HUDEP-2 (cell line): Measurements from ENCODE around the gene CIB2.

Experiments used
- DNase-seq, 76 experiments: peaks; one replicate each; lab custom pipeline; 2025; ENCODE audit not compliant: unreplicated experiment in 76 of 76; lab: John Stamatoyannopoulos, UW

Gene CIB2

GRCh38 chr15:78087951-78088772 lies 43.1 kb downstream of the CIB2 start:
- DNase-seq, result no peak

- no peak for DNase-seq
Measured at GRCh38 chr15:78085928-78086327, 45.3 kb downstream of the CIB2 start.

GRCh38 chr15:78084449-78084750 lies 46.8 kb downstream of the CIB2 start:
- no peak for DNase-seq

- no peak for DNase-seq
Measured at GRCh38 chr15:78083687-78084448, 47.4 kb downstream of the CIB2 start.

- DNase-seq, result no peak
Measured at GRCh38 chr15:78083186-78083585, 48.1 kb downstream of the CIB2 start.

GRCh38 chr15:78082743-78083110 lies 48.5 kb downstream of the CIB2 start:
- DNase-seq, result no peak

GRCh38 chr15:78082106-78082742 lies 49.0 kb downstream of the CIB2 start:
- DNase-seq, result no peak

GRCh38 chr15:78080088-78080460 lies 51.2 kb downstream of the CIB2 start:
- no peak for DNase-seq

GRCh38 chr15:78079298-78080087 lies 51.8 kb downstream of the CIB2 start:
- DNase-seq, result no peak

GRCh38 chr15:78077871-78078210 lies 53.4 kb downstream of the CIB2 start:
- DNase-seq, result no peak

GRCh38 chr15:78077053-78077870 lies 54.0 kb downstream of the CIB2 start, which contains the start of gene TBC1D2B:
TBC1D2B (minus strand) TSS chr15:78077711; CDS start chr15:78077652, 59 bp downstream.
- peak in 20 of 76 experiments; percentile 4 to 45 (median 19) for DNase-seq

GRCh38 chr15:78076231-78077052 lies 54.8 kb downstream of the CIB2 start:
- no peak for DNase-seq

- no peak for DNase-seq
Measured at GRCh38 chr15:78075490-78076230, 55.6 kb downstream of the CIB2 start.

GRCh38 chr15:78073046-78073787 lies 58.0 kb downstream of the CIB2 start:
- DNase-seq, result no peak

- no peak for DNase-seq
Measured at GRCh38 chr15:78072080-78072892, 59.0 kb downstream of the CIB2 start.

GRCh38 chr15:78071383-78071782 lies 59.9 kb downstream of the CIB2 start:
- DNase-seq, result no peak

- DNase-seq, result no peak
Measured at GRCh38 chr15:78070049-78070700, 61.1 kb downstream of the CIB2 start.
